Endometrium (tissue), 2 donors: ENCODE measurements around the gene EPHB1.

Experiments used
- FAIRE-seq: peaks from 2 replicates; lab custom pipeline; 2012; peaks lifted over from hg19 to GRCh38; lab: Jason Lieb, UNC
- donor health status: control.
- donor health status: control.

Gene EPHB1

GRCh38 chr3:134794950-134795745, at the start of gene EPHB1:
EPHB1 (plus strand) TSS chr3:134795260.
- peak; percentile 97 for FAIRE-seq

- no peak for FAIRE-seq
Measured at GRCh38 chr3:134748698-134749097, 46.4 kb upstream of the EPHB1 start.

GRCh38 chr3:134749174-134749573, 45.9 kb upstream of the EPHB1 start:
- FAIRE-seq: no peak

- FAIRE-seq: no peak
Measured at GRCh38 chr3:134749802-134750553, 45.1 kb upstream of the EPHB1 start.

- no peak for FAIRE-seq
Measured at GRCh38 chr3:134751831-134752230, 43.2 kb upstream of the EPHB1 start.

GRCh38 chr3:134752761-134753461, 42.1 kb upstream of the EPHB1 start:
- no peak for FAIRE-seq

- no peak for FAIRE-seq
Measured at GRCh38 chr3:134753999-134754742, 40.9 kb upstream of the EPHB1 start.

- no peak for FAIRE-seq
Measured at GRCh38 chr3:134754768-134755559, 40.1 kb upstream of the EPHB1 start.

- no peak for FAIRE-seq
Measured at GRCh38 chr3:134755821-134756220, 39.2 kb upstream of the EPHB1 start.

- no peak for FAIRE-seq
Measured at GRCh38 chr3:134757549-134758069, 37.5 kb upstream of the EPHB1 start.

GRCh38 chr3:134761213-134761612, 33.8 kb upstream of the EPHB1 start:
- no peak for FAIRE-seq

- FAIRE-seq: no peak
Measured at GRCh38 chr3:134762016-134762415, 33.0 kb upstream of the EPHB1 start.

GRCh38 chr3:134765468-134765867, 29.6 kb upstream of the EPHB1 start:
- FAIRE-seq: no peak

- FAIRE-seq: no peak
Measured at GRCh38 chr3:134766290-134766689, 28.8 kb upstream of the EPHB1 start.

- no peak for FAIRE-seq
Measured at GRCh38 chr3:134768116-134768515, 26.9 kb upstream of the EPHB1 start.

- no peak for FAIRE-seq
Measured at GRCh38 chr3:134768837-134769236, 26.2 kb upstream of the EPHB1 start.

- no peak for FAIRE-seq
Measured at GRCh38 chr3:134769287-134769868, 25.7 kb upstream of the EPHB1 start.

- no peak for FAIRE-seq
Measured at GRCh38 chr3:134772011-134772410, 23.0 kb upstream of the EPHB1 start.

GRCh38 chr3:134772591-134772990, 22.5 kb upstream of the EPHB1 start:
- no peak for FAIRE-seq

- no peak for FAIRE-seq
Measured at GRCh38 chr3:134775831-134776230, 19.2 kb upstream of the EPHB1 start.

GRCh38 chr3:134776518-134776917, 18.5 kb upstream of the EPHB1 start:
- FAIRE-seq: no peak
